ENCODE measurements around the gene TTC6. TPM values are rescaled to one million over a fixed set of nuclear protein-coding genes. Genes with fewer than 3 reads are reported as not detected.

TTC6 gene
- total RNA-seq, 5 donors from 2014 or later (not counting 1 experiment from before 2014, with no cell fraction given) = not detected

- H3K27ac Mint-ChIP-seq = no peak overlapping the region
- POLR2A ChIA-PET = no interaction called here
- Histone ChIP-seq H3K9me3 (peaks cover 2% of the 10 kb centered on the region), H3K27ac (ENCODE audit: low read length) (no peak overlapping the region), H3K4me3 (ENCODE audit: control insufficient read depth in 1 of 2, extremely low read depth in 1 of 2, low read length in 1 of 2) (peak overlapping the region in 1 of 2 donors; percentile 27), H3K4me1 (ENCODE audit: control insufficient read depth in 1 of 2, extremely low read depth in 1 of 2, insufficient read depth in 2 of 2, low read length in 2 of 2) (peaks cover 0 to 11% of the 10 kb centered on the region in 2 experiments), H3K27me3 (replicated peaks in 1 of 2; ENCODE audit: control insufficient read depth in 2 of 2, extremely low read depth in 1 of 2, insufficient read depth in 2 of 2, low read length in 1 of 2) (peaks cover 29 to 62% of the 10 kb centered on the region in 2 experiments), H3K36me3 (ENCODE audit: control insufficient read depth in 2 of 2, extremely low read depth in 1 of 2, insufficient read depth in 1 of 2, low read length in 1 of 2) (no peaks in the 10 kb centered on the region)
- H3K9me3 Mint-ChIP-seq = peaks cover 3 to 6% (median 5%) of the 10 kb centered on the region in 3 donors
- peak overlapping the region in 1 of 3 donors; percentile 76 for H3K4me3 Mint-ChIP-seq
- DNase-seq (no peak), ATAC-seq (replicated peaks in 1 of 4) (no peak)
- H3K27me3 Mint-ChIP-seq = peaks cover 62 to 76% of the 10 kb centered on the region in 2 donors
- WGBS (ENCODE audit: insufficient coverage) = 16% methylated on average over 31 of the region's 42 CpGs
- no peaks in the 10 kb centered on the region for H3K36me3 Mint-ChIP-seq
- peaks cover 7 to 23% (median 22%) of the 10 kb centered on the region in 3 donors for H3K4me1 Mint-ChIP-seq
- CTCF ChIA-PET = no interaction called here
Observed at GRCh38 chr14:37592482-37593408, 2.7 kb upstream of the TTC6 start.

GRCh38 chr14:37593511-37594237, 1.8 kb upstream of the TTC6 start:
- ATAC-seq (replicated peaks in 1 of 4) (no peak), DNase-seq (no peak)
- CTCF ChIA-PET = no interaction called here
- POLR2A ChIA-PET = no interaction called here
- H3K27me3 ChIP-seq (replicated peaks in 1 of 2; ENCODE audit: control insufficient read depth in 2 of 2, extremely low read depth in 1 of 2, insufficient read depth in 2 of 2, low read length in 1 of 2) = peaks cover 31 to 62% of the 10 kb centered on the region in 2 experiments
- Mint-ChIP-seq H3K36me3 (no peaks in the 10 kb centered on the region), H3K4me1 (peaks cover 7 to 28% (median 22%) of the 10 kb centered on the region in 3 donors), H3K27ac (peak overlapping the region in 1 of 2 donors; percentile 11), H3K9me3 (peaks cover 3 to 6% (median 5%) of the 10 kb centered on the region in 3 donors), H3K4me3 (peak overlapping the region; percentile 34 to 76 (median 37)), H3K27me3 (peaks cover 57 to 77% of the 10 kb centered on the region in 2 donors)
- peaks cover 0 to 20% of the 10 kb centered on the region in 2 experiments for H3K4me1 ChIP-seq (ENCODE audit: control insufficient read depth in 1 of 2, extremely low read depth in 1 of 2, insufficient read depth in 2 of 2, low read length in 2 of 2)
- H3K36me3 ChIP-seq (ENCODE audit: control insufficient read depth in 2 of 2, extremely low read depth in 1 of 2, insufficient read depth in 1 of 2, low read length in 1 of 2) = no peaks in the 10 kb centered on the region
- H3K9me3 ChIP-seq = peaks cover 2% of the 10 kb centered on the region
- no peak overlapping the region for H3K4me3 ChIP-seq (ENCODE audit: control insufficient read depth in 1 of 2, extremely low read depth in 1 of 2, low read length in 1 of 2)
- no CpG with 5 or more reads among the region's 14 CpGs for WGBS (ENCODE audit: insufficient coverage)
- no peak overlapping the region for H3K27ac ChIP-seq (ENCODE audit: low read length)

GRCh38 chr14:37594238-37594970, 1.0 kb upstream of the TTC6 start:
- no peaks in the 10 kb centered on the region for H3K36me3 Mint-ChIP-seq
- POLR2A ChIA-PET = no interaction called here

GRCh38 chr14:37595809-37596621, 586 bp downstream of the TTC6 start:
- H3K4me3 Mint-ChIP-seq = peak overlapping the region; percentile 37 to 72 (median 51)
- no peak overlapping the region for H3K27ac ChIP-seq (ENCODE audit: low read length)
- CTCF ChIA-PET = no interaction called here
- WGBS (ENCODE audit: insufficient coverage) = 5% methylated on average over 24 of the region's 46 CpGs
- peaks cover 14 to 40% (median 34%) of the 10 kb centered on the region in 3 donors for H3K4me1 Mint-ChIP-seq
- H3K27me3 ChIP-seq (replicated peaks in 1 of 2; ENCODE audit: control insufficient read depth in 2 of 2, extremely low read depth in 1 of 2, insufficient read depth in 2 of 2, low read length in 1 of 2) = peaks cover 30 to 77% of the 10 kb centered on the region in 2 experiments
- ATAC-seq (replicated peaks in 1 of 4) (peak in 2 of 4 experiments; percentile 23 to 78), DNase-seq (peak in 11 of 35 experiments; percentile 4 to 32 (median 15))
- H3K4me3 ChIP-seq (ENCODE audit: control insufficient read depth in 1 of 2, extremely low read depth in 1 of 2, low read length in 1 of 2) = peak overlapping the region in 1 of 2 donors; percentile 69
- no peaks in the 10 kb centered on the region for H3K36me3 Mint-ChIP-seq
- peaks cover 0 to 36% of the 10 kb centered on the region in 2 experiments for H3K4me1 ChIP-seq (ENCODE audit: control insufficient read depth in 1 of 2, extremely low read depth in 1 of 2, insufficient read depth in 2 of 2, low read length in 2 of 2)
- no peak overlapping the region for H3K27ac Mint-ChIP-seq
- no peaks in the 10 kb centered on the region for H3K36me3 ChIP-seq (ENCODE audit: control insufficient read depth in 2 of 2, extremely low read depth in 1 of 2, insufficient read depth in 1 of 2, low read length in 1 of 2)
- POLR2A ChIA-PET = no interaction called here
- H3K27me3 Mint-ChIP-seq = peaks cover 50 to 79% of the 10 kb centered on the region in 2 donors
- H3K9me3 ChIP-seq = peaks cover 2% of the 10 kb centered on the region
- H3K9me3 Mint-ChIP-seq = no peaks in the 10 kb centered on the region

More at GRCh38 chr14:37594238-37594970, 1.0 kb upstream of the TTC6 start:
- Mint-ChIP-seq H3K27me3 (peaks cover 57 to 77% of the 10 kb centered on the region in 2 donors), H3K4me1 (peaks cover 14 to 36% (median 28%) of the 10 kb centered on the region in 3 donors), H3K27ac (peak overlapping the region in 1 of 2 donors; percentile 11), H3K9me3 (peaks cover 0 to 2% (median under 1%) of the 10 kb centered on the region in 3 donors), H3K4me3 (peak overlapping the region; percentile 34 to 76 (median 37))
- no peaks in the 10 kb centered on the region for H3K36me3 ChIP-seq (ENCODE audit: control insufficient read depth in 2 of 2, extremely low read depth in 1 of 2, insufficient read depth in 1 of 2, low read length in 1 of 2)
- DNase-seq = peak in 3 of 35 experiments; percentile 5 to 22 (median 14)
- peaks cover 2% of the 10 kb centered on the region for H3K9me3 ChIP-seq
- CTCF ChIA-PET = no interaction called here
- 6% methylated on average over 52 of the region's 56 CpGs for WGBS (ENCODE audit: insufficient coverage)
- H3K27me3 ChIP-seq (replicated peaks in 1 of 2; ENCODE audit: control insufficient read depth in 2 of 2, extremely low read depth in 1 of 2, insufficient read depth in 2 of 2, low read length in 1 of 2) = peaks cover 28 to 65% of the 10 kb centered on the region in 2 experiments
- peak overlapping the region in 1 of 2 donors; percentile 44 for H3K4me3 ChIP-seq (ENCODE audit: control insufficient read depth in 1 of 2, extremely low read depth in 1 of 2, low read length in 1 of 2)
- no peak overlapping the region for H3K27ac ChIP-seq (ENCODE audit: low read length)
- peaks cover 0 to 27% of the 10 kb centered on the region in 2 experiments for H3K4me1 ChIP-seq (ENCODE audit: control insufficient read depth in 1 of 2, extremely low read depth in 1 of 2, insufficient read depth in 2 of 2, low read length in 2 of 2)
- no peak for ATAC-seq (replicated peaks in 1 of 4)

GRCh38 chr14:37596790-37597472, 1.5 kb downstream of the TTC6 start:
- H3K36me3 ChIP-seq (ENCODE audit: control insufficient read depth in 2 of 2, extremely low read depth in 1 of 2, insufficient read depth in 1 of 2, low read length in 1 of 2) = no peaks in the 10 kb centered on the region
- H3K4me1 Mint-ChIP-seq = peaks cover 14 to 40% (median 34%) of the 10 kb centered on the region in 3 donors
- H3K36me3 Mint-ChIP-seq = no peaks in the 10 kb centered on the region
- POLR2A ChIA-PET = no interaction called here
- WGBS (ENCODE audit: insufficient coverage) = no CpG with 5 or more reads among the region's 7 CpGs
- peaks cover 2% of the 10 kb centered on the region for H3K9me3 ChIP-seq
- peaks cover 27 to 77% of the 10 kb centered on the region in 2 experiments for H3K27me3 ChIP-seq (replicated peaks in 1 of 2; ENCODE audit: control insufficient read depth in 2 of 2, extremely low read depth in 1 of 2, insufficient read depth in 2 of 2, low read length in 1 of 2)
- peaks cover 51 to 82% of the 10 kb centered on the region in 2 donors for H3K27me3 Mint-ChIP-seq
- no peaks in the 10 kb centered on the region for H3K9me3 Mint-ChIP-seq
- no peak overlapping the region for H3K27ac ChIP-seq (ENCODE audit: low read length)
- peak overlapping the region in 1 of 3 donors; percentile 72 for H3K4me3 Mint-ChIP-seq
- no peak overlapping the region for H3K27ac Mint-ChIP-seq
- ATAC-seq (replicated peaks in 1 of 4) = no peak
- H3K4me3 ChIP-seq (ENCODE audit: control insufficient read depth in 1 of 2, extremely low read depth in 1 of 2, low read length in 1 of 2) = no peak overlapping the region
- H3K4me1 ChIP-seq (ENCODE audit: control insufficient read depth in 1 of 2, extremely low read depth in 1 of 2, insufficient read depth in 2 of 2, low read length in 2 of 2) = peaks cover 0 to 36% of the 10 kb centered on the region in 2 experiments
- DNase-seq = no peak
- CTCF ChIA-PET = no interaction called here

Data from T-cell (primary cell).